MCF 10A (cell line): ENCODE results near the gene PAK1IP1. TPM values are rescaled to one million over a fixed set of nuclear protein-coding genes. Genes with fewer than 3 reads are reported as not detected.
A peak's percentile ranks its signal among the peaks of the same experiment; 100 is the strongest.
"Not testable (repeated sequence)": the region's sequence is repeated elsewhere in the genome, so short reads cannot be mapped to it uniquely, and the experiment has no call there.

Source experiments
- BruUV-seq: library from RNA; stranded (reverse); fragments of 400-500 nt; replicated peaks from 2 replicates; lab custom pipeline; 2021; lab: Mats Ljungman, UMichigan
- CTCF ChIA-PET: fragments of 300-600 bp; sonication (Branson Sonifier 250); formaldehyde crosslinking; extraction: SDS; loops from one replicate; lab custom pipeline; 2021; ENCODE audit warnings: antibody characterized with exemption, inconsistent platforms; lab: Yijun Ruan, JAX
- POLR2A ChIA-PET: fragments of 300-600, 350-650 bp; sonication (Branson Sonifier 250); formaldehyde crosslinking; extraction: SDS; loops from one replicate; lab custom pipeline; 2020; ENCODE audit warnings: antibody characterized with exemption, inconsistent platforms; lab: Yijun Ruan, JAX
- DNase-seq: peaks from one replicate; pipeline ENCODE4 v3.0.0-alpha.2; 2018; ENCODE audit not compliant: unreplicated experiment
- H3K27ac Mint-ChIP-seq: one replicate; pipeline ENCODE4 v1.8.0; 2022; ENCODE audit warnings: mild to moderate bottlenecking, low read depth, mixed read lengths; ENCODE audit not compliant: unreplicated experiment
- H3K27me3 Mint-ChIP-seq: one replicate; pipeline ENCODE4 v1.8.0; 2022; ENCODE audit warnings: mixed read lengths; ENCODE audit not compliant: insufficient read depth, unreplicated experiment
- H3K36me3 Mint-ChIP-seq: one replicate; pipeline ENCODE4 v1.8.0; 2022; ENCODE audit warnings: mild to moderate bottlenecking, moderate library complexity, mixed read lengths; ENCODE audit not compliant: insufficient read depth, unreplicated experiment
- H3K4me1 Mint-ChIP-seq: one replicate; pipeline ENCODE4 v1.8.0; 2022; ENCODE audit warnings: mixed read lengths; ENCODE audit not compliant: insufficient read depth, unreplicated experiment
- H3K4me3 Mint-ChIP-seq: one replicate; pipeline ENCODE4 v1.8.0; 2022; ENCODE audit warnings: mild to moderate bottlenecking, moderate library complexity, mixed read lengths; ENCODE audit not compliant: unreplicated experiment
- H3K9me3 Mint-ChIP-seq: one replicate; pipeline ENCODE4 v1.8.0; 2022; ENCODE audit warnings: mixed read lengths; ENCODE audit not compliant: unreplicated experiment
- intact Hi-C: fragments of 100-400 bp; cut with micrococcal nuclease; formaldehyde crosslinking; loops from 2 replicates; pipeline ENCODE4 v1.14.1; 2022
- total RNA-seq: library from RNA; stranded (reverse); gene quantifications from 2 replicates; pipeline ENCODE4 v1.2.3, GENCODE V29; 2022
- TF ChIP-seq, protein P1 (sequence below): fragments of 200-600 bp; IDR thresholded peaks from one replicate; pipeline ENCODE4 v1.8.0; 2022; ENCODE audit warnings: antibody characterized with exemption, mild to moderate bottlenecking; ENCODE audit not compliant: unreplicated experiment

Gene PAK1IP1
- total RNA-seq, 1 experiment from 2014 or later, result 38.1 TPM

DNA sequence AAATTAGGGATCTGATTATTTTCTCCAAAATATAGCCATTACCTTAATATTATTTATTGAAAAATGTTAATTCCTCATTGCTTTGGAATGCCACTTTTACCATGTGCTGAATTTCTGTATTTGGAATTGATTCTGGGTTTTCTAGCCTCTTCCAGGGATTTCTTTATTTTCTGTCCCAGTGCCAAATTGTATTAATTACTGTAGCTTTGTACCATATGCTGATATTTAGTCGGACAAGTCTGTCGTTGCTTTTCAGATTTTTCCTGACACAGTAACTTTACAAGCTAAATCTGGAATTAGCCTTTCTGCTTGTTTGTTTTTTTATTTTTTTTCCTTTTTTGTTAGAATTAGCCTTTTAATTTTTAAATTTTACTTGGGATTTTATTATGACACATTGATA, 42.0 kb downstream of the PAK1IP1 start:
- POLR2A ChIA-PET, result interaction anchor here (0.6 to 2.6 kb wide), 6 partner anchors 9 to 173 kb away, joined by 3 to 23 read pairs (median 6); partner anchors contain the start of genes C6orf52, PAK1IP1 and TMEM14C
- no TSS peak for BruUV-seq
- CTCF ChIA-PET, result interaction anchor here (0.6 to 1.6 kb wide), 4 partner anchors 10 to 95 kb away, joined by 3 to 7 read pairs (median 4); no protein-coding TSS in a partner anchor
- DNase-seq, result no peak
- H3K4me1 Mint-ChIP-seq, result peaks cover 6% of the 10 kb centered on the region
- TF ChIP-seq, protein P1, sequence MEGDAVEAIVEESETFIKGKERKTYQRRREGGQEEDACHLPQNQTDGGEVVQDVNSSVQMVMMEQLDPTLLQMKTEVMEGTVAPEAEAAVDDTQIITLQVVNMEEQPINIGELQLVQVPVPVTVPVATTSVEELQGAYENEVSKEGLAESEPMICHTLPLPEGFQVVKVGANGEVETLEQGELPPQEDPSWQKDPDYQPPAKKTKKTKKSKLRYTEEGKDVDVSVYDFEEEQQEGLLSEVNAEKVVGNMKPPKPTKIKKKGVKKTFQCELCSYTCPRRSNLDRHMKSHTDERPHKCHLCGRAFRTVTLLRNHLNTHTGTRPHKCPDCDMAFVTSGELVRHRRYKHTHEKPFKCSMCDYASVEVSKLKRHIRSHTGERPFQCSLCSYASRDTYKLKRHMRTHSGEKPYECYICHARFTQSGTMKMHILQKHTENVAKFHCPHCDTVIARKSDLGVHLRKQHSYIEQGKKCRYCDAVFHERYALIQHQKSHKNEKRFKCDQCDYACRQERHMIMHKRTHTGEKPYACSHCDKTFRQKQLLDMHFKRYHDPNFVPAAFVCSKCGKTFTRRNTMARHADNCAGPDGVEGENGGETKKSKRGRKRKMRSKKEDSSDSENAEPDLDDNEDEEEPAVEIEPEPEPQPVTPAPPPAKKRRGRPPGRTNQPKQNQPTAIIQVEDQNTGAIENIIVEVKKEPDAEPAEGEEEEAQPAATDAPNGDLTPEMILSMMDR, result no peak
- peaks cover 47% of the 10 kb centered on the region for H3K36me3 Mint-ChIP-seq
- no peak overlapping the region for H3K4me3 Mint-ChIP-seq
- peak overlapping the region; percentile 19 for H3K27ac Mint-ChIP-seq
- intact Hi-C loops, result no loop called here
- H3K27me3 Mint-ChIP-seq, result no peaks in the 10 kb centered on the region
- no peaks in the 10 kb centered on the region for H3K9me3 Mint-ChIP-seq

DNA sequence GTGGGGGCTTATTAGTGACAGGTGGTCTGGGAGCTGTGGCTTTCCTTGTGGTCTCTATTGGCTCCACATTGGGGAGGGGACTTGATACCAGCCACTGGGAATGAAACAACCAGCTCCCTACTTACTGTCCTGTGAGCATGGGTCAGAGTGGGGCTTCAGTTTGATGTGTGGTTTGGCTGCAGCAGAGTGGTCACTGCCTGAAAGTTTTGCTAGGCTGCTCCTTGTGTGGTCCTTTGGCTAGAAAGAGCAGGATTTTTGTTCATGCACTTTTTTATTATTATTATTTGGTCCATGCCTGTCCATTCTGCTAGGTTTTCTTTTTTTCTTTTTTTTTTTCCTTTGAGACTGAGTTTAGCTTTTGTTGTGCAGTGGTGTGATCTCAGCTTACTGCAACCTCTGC, 45.3 kb downstream of the PAK1IP1 start:
- Mint-ChIP-seq H3K4me3 (no peak overlapping the region), H3K36me3 (peaks cover 42% of the 10 kb centered on the region), H3K9me3 (no peaks in the 10 kb centered on the region), H3K27me3 (no peaks in the 10 kb centered on the region), H3K4me1 (no peaks in the 10 kb centered on the region), H3K27ac (no peak overlapping the region)
- intact Hi-C loops, result no loop called here
- CTCF ChIA-PET, result interaction anchor here (0.6 kb wide), 1 partner anchor 20 kb away, joined by 4 read pairs; no protein-coding TSS in a partner anchor
- no peak for DNase-seq
- BruUV-seq, result no TSS peak
- TF ChIP-seq, protein P1, result no peak
- POLR2A ChIA-PET, result interaction anchor here (1.3 kb wide), 1 partner anchor 17 kb away, joined by 3 read pairs; the partner anchor contains the start of gene TMEM14C

DNA sequence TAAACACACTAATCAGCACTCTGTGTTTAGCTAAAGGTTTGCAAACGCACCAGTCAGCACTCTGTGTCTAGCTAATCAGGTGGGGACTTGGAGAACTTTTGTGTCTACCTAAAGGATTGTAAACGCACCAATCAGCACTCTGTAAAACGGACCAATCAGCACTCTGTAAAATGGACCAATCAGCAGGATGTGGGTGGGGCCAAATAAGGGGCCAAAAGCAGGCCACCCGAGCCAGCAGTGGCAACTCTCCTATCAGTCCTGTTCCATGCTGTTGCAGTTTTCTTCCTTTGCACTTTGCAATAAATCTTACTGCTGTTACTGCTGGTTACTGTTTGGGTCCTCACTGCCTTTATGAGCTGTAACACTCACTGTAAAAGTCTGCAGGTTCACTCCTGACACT, 46.9 kb downstream of the PAK1IP1 start:
- H3K9me3 Mint-ChIP-seq, result not testable (repeated sequence)

DNA sequence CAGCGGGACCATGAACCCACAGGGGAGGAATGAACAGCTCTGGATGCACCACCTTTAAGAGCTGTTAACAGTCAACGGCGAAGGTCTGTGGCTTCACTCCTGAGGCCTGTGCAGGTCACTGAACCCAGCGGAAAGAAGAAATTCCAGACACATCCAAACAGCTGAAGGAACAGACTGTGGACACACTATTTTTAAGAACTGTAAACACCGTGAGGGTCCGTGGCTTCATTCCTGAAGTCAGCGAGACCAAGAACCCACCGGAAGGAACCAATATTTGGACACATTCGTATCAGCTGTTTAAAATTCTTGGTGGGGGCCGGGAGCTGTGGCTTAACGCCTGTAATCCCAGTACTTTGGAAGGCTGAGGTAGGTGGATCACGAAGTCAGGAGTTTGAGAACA, 47.5 kb downstream of the PAK1IP1 start:
- no peak for DNase-seq
- Mint-ChIP-seq H3K36me3 (peaks cover 39% of the 10 kb centered on the region), H3K4me3 (no peak overlapping the region), H3K9me3 (no peaks in the 10 kb centered on the region), H3K4me1 (peaks cover 6% of the 10 kb centered on the region), H3K27me3 (no peaks in the 10 kb centered on the region), H3K27ac (no peak overlapping the region)
- TF ChIP-seq, protein P1, result no peak
- ChIA-PET CTCF (interaction anchor here (0.7 to 1.4 kb wide), 4 partner anchors 11 to 263 kb away, joined by 3 read pairs; no protein-coding TSS in a partner anchor), POLR2A (interaction anchor here (1.5 to 7.3 kb wide), 3 partner anchors 10 to 48 kb away, joined by 4 to 185 read pairs (median 8); partner anchors contain the start of genes C6orf52, PAK1IP1 and TMEM14C)
- intact Hi-C loops, result no loop called here
- no TSS peak for BruUV-seq

More for the DNA sequence above, 46.9 kb downstream of the PAK1IP1 start:
- ChIA-PET CTCF (interaction anchor here (1.1 kb wide), 1 partner anchor 99 kb away, joined by 3 read pairs; no protein-coding TSS in a partner anchor), POLR2A (interaction anchor here (0.7 to 1.8 kb wide), 2 partner anchors 9 to 14 kb away, joined by 3 to 8 read pairs; no protein-coding TSS in a partner anchor)
- intact Hi-C loops, DNase-seq, BruUV-seq, H3K27ac Mint-ChIP-seq, H3K4me3 Mint-ChIP-seq, H3K4me1 Mint-ChIP-seq, H3K27me3 Mint-ChIP-seq: not testable (repeated sequence)
- H3K36me3 Mint-ChIP-seq, result peaks cover 42% of the 10 kb centered on the region
